Stimulated activated CD8-positive, alpha-beta memory T cell treated with anti-CD3 and anti-CD28 coated beads, Interleukin-15, amount 100 ng/mL, for 1 hour (primary cell): Measurements from ENCODE around the gene ASIC3.
"Not testable (repeated sequence)": the region's sequence is repeated elsewhere in the genome, so short reads cannot be mapped to it uniquely, and the experiment has no call there.

Experiments
- DNase-seq: peaks from one replicate; pipeline ENCODE4 v3.0.0-alpha.2; 2020; ENCODE audit warnings: low read depth

Gene ASIC3

DNA sequence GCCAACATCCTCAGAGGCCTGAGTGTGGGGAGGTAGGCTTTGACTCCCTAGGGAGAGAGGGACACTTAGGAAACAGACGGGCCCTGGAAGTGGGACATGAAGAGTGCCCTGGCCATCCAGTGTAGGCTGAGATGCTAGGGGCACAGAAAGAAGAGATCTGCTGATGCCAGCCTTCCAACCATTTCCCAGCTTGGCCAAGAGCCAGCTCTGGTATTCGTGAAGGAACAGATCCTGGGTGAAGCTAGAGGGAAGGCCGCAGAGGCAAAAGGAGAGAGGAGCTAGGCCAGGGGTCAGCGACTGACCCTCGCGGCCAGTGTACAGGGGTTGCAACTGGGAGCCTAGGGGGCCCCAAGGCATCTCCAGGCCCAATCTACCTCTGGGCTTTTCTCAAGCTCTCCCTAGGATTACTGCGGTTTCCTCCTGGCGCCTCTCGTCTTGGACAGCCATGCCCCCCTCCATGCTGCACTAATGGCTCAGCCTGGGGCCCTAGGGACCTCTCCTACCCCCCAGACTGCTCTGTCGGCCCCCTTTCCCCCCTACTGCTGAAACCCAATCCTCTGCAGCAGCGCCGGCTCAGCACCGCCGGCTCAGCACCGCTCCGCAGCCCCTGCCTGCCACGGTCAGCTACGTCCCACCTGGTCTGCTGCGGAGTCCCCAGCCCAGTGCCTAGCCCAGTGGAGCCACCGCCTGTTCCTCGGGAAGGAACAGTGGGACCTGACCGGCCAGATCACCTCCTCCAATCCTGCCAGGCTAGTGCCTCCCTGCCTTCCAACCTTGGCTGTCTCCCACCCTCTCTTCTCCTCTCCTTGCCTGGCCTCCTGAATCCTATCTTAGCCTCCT is at the start of gene ASIC3:
Gene ASIC3 (plus strand): TSS at position 556 of the 840 bp plus-strand sequence. CDS start 355 bp downstream, outside the sequence.
- no peak for DNase-seq

DNA sequence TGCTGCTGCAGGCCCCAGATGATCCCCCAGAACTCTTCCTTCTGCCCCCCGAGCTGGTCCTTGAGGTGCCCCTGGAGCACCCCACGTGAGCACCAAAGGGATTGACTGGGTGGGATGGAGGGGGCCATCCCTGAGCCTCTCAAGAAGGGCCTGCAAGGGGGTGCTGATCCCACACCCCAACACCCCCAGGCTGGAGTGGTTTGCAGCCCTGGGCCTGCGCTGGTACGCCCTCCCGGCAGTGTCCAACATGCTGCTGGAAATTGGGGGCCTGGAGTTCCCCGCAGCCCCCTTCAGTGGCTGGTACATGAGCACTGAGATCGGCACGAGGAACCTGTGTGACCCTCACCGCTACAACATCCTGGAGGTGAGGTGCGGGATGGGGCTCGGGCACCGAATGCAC is 49.3 kb upstream of the ASIC3 start:
- no peak for DNase-seq

GRCh38 chr7:150999497-151000230 is 48.7 kb upstream of the ASIC3 start:
- DNase-seq = no peak

GRCh38 chr7:151000897-151001495 is 47.3 kb upstream of the ASIC3 start:
- DNase-seq = no peak

GRCh38 chr7:151001546-151001945 is 46.8 kb upstream of the ASIC3 start:
- no peak for DNase-seq

DNA sequence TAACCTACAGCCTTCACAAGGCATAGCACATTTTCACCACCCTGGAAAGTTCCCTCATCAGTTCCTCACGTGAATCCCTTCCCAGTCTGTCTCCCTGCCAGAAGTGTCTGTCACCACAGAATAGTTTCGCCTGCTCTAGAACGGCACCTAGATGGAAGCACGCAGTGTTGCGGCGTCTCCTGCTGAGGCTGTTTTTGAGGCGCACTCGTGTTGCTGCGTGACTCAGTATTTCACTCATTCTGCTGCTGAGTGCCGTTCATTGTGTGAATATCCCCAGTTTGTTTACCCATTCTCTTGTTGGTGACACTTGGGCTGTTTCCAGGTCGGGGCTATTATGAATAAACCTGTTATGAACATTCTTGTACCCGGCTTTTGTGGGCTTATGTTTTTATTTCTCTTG is 44.8 kb upstream of the ASIC3 start:
- no peak for DNase-seq

- DNase-seq = no peak
Observed at GRCh38 chr7:151005566-151005965, 42.8 kb upstream of the ASIC3 start.

DNA sequence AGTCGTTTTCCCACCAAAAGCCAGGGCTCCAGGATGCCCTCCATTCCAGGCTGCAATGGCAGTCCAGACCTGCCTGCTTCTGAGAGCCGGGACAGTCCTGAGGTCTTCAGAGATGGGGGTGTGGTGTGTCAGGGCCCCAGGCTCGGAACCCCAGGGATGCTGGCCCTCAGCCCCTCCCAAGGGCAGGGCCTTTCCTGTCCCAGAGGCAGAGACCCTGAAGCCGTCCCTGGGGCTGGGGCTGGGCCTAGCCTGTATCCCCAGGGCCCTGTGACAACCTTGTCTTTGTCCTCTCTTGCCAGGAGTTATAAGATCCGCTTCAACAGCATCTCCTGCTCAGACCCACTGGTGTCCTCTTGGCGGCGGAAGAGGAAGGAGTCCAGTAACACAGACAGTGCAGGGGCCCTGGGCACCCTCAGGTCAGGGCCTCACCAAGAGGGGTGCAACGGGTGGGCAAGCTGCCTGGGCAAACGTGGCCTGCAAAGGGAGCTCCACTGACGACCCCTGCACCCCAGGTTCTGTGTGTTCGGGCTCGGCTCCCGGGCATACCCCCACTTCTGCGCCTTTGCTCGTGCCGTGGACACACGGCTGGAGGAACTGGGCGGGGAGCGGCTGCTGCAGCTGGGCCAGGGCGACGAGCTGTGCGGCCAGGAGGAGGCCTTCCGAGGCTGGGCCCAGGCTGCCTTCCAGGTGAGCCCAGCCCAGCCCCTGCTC is 41.6 kb upstream of the ASIC3 start:
- DNase-seq = no peak

- no peak for DNase-seq
Observed at GRCh38 chr7:151007469-151007898, 40.8 kb upstream of the ASIC3 start.

- DNase-seq = no peak
Observed at GRCh38 chr7:151008143-151008510, 40.2 kb upstream of the ASIC3 start.

- DNase-seq = peak; percentile 60
Observed at GRCh38 chr7:151008511-151009323, 39.6 kb upstream of the ASIC3 start.

DNA sequence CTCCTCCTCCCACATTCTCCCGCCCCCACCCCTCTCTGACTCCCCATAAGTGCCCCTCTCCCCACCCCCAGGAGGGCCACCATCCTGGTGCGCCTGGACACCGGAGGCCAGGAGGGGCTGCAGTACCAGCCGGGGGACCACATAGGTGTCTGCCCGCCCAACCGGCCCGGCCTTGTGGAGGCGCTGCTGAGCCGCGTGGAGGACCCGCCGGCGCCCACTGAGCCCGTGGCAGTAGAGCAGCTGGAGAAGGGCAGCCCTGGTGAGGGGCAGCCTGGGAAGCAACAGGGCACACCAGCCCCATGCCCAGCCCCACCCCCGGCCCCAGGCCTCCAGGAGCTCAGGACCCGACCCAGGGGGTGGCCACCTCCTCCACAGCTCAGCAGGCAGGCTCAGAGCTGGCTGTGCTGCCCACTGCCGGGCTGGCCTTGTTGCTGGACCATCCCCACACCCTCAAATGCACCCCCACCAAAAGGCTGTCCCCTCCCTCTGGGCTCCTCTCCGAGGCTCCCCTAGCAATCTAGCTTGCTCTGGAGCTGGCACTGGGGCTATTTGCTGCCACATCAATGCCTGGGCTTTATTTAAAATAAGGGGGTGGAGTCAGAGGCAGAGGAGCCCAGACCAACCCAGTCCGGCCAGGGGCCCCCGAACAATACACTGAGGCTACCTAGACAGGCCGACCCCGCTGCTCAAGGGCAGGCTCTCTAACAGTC is 38.8 kb upstream of the ASIC3 start:
- no peak for DNase-seq

- no peak for DNase-seq
Observed at GRCh38 chr7:151010037-151010306, 38.4 kb upstream of the ASIC3 start.

- no peak for DNase-seq
Observed at GRCh38 chr7:151010307-151011096, 37.8 kb upstream of the ASIC3 start.

DNA sequence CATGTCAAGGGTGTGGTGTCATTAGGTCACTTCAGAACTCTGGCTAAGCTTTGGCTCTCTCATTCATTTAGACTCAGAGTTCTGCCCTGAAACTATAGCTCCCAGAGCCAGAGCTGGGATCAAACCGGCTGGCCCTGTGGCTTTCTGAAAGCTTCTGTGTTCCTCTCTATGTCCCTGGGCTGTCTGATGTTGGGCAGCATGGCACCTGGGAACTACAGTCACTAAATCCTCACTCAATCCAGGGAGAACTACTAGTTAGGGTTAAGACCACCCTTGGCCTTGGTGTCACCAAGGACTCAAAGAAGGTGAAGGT is 37.3 kb upstream of the ASIC3 start:
- DNase-seq = no peak

- not testable (repeated sequence) for DNase-seq
Observed at GRCh38 chr7:151011616-151012015, 36.7 kb upstream of the ASIC3 start.

DNA sequence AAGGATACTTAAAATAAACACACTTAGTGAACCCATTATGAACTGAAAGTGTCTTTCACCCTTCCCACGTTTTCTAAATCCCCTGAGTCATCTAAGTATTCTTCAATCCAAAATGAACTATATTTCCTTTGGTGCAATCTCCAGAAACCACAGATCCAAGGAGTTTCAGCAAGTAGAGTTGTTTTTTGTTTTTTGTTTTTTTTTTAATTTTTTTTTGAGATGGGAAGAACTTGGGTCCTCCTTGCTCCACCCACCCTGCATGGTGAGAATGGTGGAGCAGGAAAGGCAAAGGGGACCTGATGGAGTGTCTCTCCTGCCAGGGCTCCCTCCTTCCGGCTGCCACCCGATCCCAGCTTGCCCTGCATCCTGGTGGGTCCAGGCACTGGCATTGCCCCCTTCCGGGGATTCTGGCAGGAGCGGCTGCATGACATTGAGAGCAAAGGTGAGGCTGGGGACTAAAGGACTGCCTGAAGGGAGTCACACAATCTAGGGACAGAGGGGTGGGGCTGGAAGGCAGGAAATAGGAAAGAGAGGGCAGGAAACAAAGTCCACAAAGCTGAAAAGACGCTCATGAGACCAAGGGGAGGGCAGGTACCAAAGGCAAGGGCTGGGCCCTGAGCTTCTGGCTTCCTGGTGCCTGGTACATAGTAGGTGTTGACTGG is 36.2 kb upstream of the ASIC3 start:
- DNase-seq = no peak

DNA sequence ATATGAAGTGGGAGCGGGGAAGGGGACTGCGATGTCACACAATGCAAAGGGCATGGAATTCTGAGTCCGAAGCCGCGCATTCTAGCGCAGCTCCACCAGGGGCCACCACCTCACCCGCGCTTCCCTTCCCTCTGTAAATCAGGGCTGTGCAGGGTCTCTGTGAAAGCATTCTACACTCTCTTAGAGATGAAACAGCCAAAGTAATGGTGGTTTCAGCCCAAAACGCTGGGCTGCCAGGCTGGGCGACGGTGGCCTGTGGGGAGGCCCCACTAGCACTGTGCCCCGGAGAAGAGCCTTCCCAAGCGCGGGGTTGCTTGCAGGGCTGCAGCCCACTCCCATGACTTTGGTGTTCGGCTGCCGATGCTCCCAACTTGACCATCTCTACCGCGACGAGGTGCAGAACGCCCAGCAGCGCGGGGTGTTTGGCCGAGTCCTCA is 35.4 kb upstream of the ASIC3 start:
- no peak for DNase-seq

- no peak for DNase-seq
Observed at GRCh38 chr7:151013356-151013732, 35.0 kb upstream of the ASIC3 start.
